Activated naive CD8-positive, alpha-beta T cell treated with anti-CD3 and anti-CD28 coated beads for 36 hours (primary cell): ENCODE measurements around the gene IFITM10. TPM values are rescaled to one million over a fixed set of nuclear protein-coding genes. Genes with fewer than 3 reads are reported as not detected.
"Not testable (repeated sequence)": the region's sequence is repeated elsewhere in the genome, so short reads cannot be mapped to it uniquely, and the experiment has no call there.

ENCODE experiments used
- DNase-seq: peaks from one replicate; pipeline ENCODE4 v3.0.0; 2021
- H3K27ac Mint-ChIP-seq: one replicate; pipeline ENCODE4 v1.8.0; 2022; ENCODE audit warnings: mild to moderate bottlenecking, moderate library complexity, mixed read lengths
- H3K27me3 Mint-ChIP-seq: one replicate; pipeline ENCODE4 v1.8.0; 2022; ENCODE audit warnings: mild to moderate bottlenecking, mixed read lengths
- H3K36me3 Mint-ChIP-seq: one replicate; pipeline ENCODE4 v1.8.0; 2021; ENCODE audit warnings: mild to moderate bottlenecking, mixed read lengths
- H3K4me1 Mint-ChIP-seq: one replicate; pipeline ENCODE4 v1.8.0; 2021; ENCODE audit warnings: mixed read lengths
- H3K4me3 Mint-ChIP-seq: one replicate; pipeline ENCODE4 v1.8.0; 2022; ENCODE audit warnings: mild to moderate bottlenecking, moderate library complexity, mixed read lengths
- H3K9me3 Mint-ChIP-seq: one replicate; pipeline ENCODE4 v1.8.0; 2022; ENCODE audit warnings: mixed read lengths
- total RNA-seq, 2 experiments: library from RNA; stranded (reverse); gene quantifications; one replicate each; pipeline ENCODE4 v1.2.3, GENCODE V29; 2021

IFITM10 gene
- total RNA-seq, 2 experiments from 2014 or later = not detected

GRCh38 chr11:1771273-1771672 lies 20.9 kb upstream of the IFITM10 start:
- Mint-ChIP-seq H3K4me1 (peaks cover 9% of the 10 kb centered on the region), H3K4me3 (no peak overlapping the region), H3K9me3 (no peaks in the 10 kb centered on the region), H3K27ac (no peak overlapping the region), H3K27me3 (peaks cover 5% of the 10 kb centered on the region), H3K36me3 (no peaks in the 10 kb centered on the region)
- no peak for DNase-seq

- Mint-ChIP-seq H3K27me3 (peaks cover 5% of the 10 kb centered on the region), H3K27ac (no peak overlapping the region), H3K4me3 (no peak overlapping the region), H3K9me3 (no peaks in the 10 kb centered on the region), H3K36me3 (no peaks in the 10 kb centered on the region), H3K4me1 (peaks cover 9% of the 10 kb centered on the region)
- no peak for DNase-seq
Measured at GRCh38 chr11:1770528-1770927, 20.1 kb upstream of the IFITM10 start.

- Mint-ChIP-seq H3K4me1 (peaks cover 9% of the 10 kb centered on the region), H3K4me3 (no peak overlapping the region), H3K36me3 (no peaks in the 10 kb centered on the region), H3K9me3 (no peaks in the 10 kb centered on the region), H3K27me3 (peaks cover 5% of the 10 kb centered on the region), H3K27ac (no peak overlapping the region)
- no peak for DNase-seq
Measured at GRCh38 chr11:1770061-1770460, 19.7 kb upstream of the IFITM10 start.

- H3K4me1 Mint-ChIP-seq = peaks cover 11% of the 10 kb centered on the region
- H3K27ac Mint-ChIP-seq, H3K9me3 Mint-ChIP-seq, DNase-seq, H3K27me3 Mint-ChIP-seq, H3K36me3 Mint-ChIP-seq, H3K4me3 Mint-ChIP-seq: not testable (repeated sequence)
Measured at GRCh38 chr11:1769304-1769936, 19.0 kb upstream of the IFITM10 start.

- Mint-ChIP-seq H3K36me3 (no peaks in the 10 kb centered on the region), H3K27me3 (no peaks in the 10 kb centered on the region), H3K9me3 (no peaks in the 10 kb centered on the region), H3K4me3 (no peak overlapping the region), H3K27ac (no peak overlapping the region), H3K4me1 (peaks cover 14% of the 10 kb centered on the region)
- DNase-seq = no peak
Measured at GRCh38 chr11:1768141-1768469, 17.7 kb upstream of the IFITM10 start.

- peaks cover 13% of the 10 kb centered on the region for H3K4me1 Mint-ChIP-seq
- DNase-seq = no peak
- H3K9me3 Mint-ChIP-seq = no peaks in the 10 kb centered on the region
- no peaks in the 10 kb centered on the region for H3K27me3 Mint-ChIP-seq
- no peaks in the 10 kb centered on the region for H3K36me3 Mint-ChIP-seq
- no peak overlapping the region for H3K4me3 Mint-ChIP-seq
- no peak overlapping the region for H3K27ac Mint-ChIP-seq
Measured at GRCh38 chr11:1767399-1768140, 17.2 kb upstream of the IFITM10 start.

- Mint-ChIP-seq H3K4me3 (no peak overlapping the region), H3K36me3 (no peaks in the 10 kb centered on the region), H3K9me3 (no peaks in the 10 kb centered on the region), H3K4me1 (peaks cover 13% of the 10 kb centered on the region), H3K27me3 (no peaks in the 10 kb centered on the region), H3K27ac (no peak overlapping the region)
- DNase-seq = no peak
Measured at GRCh38 chr11:1766719-1767398, 16.5 kb upstream of the IFITM10 start.

- DNase-seq = no peak
- Mint-ChIP-seq H3K4me3 (no peak overlapping the region), H3K4me1 (peaks cover 17% of the 10 kb centered on the region), H3K36me3 (no peaks in the 10 kb centered on the region), H3K9me3 (no peaks in the 10 kb centered on the region), H3K27me3 (no peaks in the 10 kb centered on the region), H3K27ac (no peak overlapping the region)
Measured at GRCh38 chr11:1765871-1766718, 15.7 kb upstream of the IFITM10 start.

GRCh38 chr11:1763796-1764661 lies 13.6 kb upstream of the IFITM10 start, which contains the start of gene CTSD:
Gene CTSD, minus strand, starts transcription at chr11:1763927. Its CDS starts 68 bp downstream, at chr11:1763859.
- no peaks in the 10 kb centered on the region for H3K27me3 Mint-ChIP-seq
- peak within 1 kb of the TSS; percentile 88 for H3K4me3 Mint-ChIP-seq
- H3K4me1 Mint-ChIP-seq = peaks cover 20% of the 10 kb centered on the region
- H3K9me3 Mint-ChIP-seq = no peaks in the 10 kb centered on the region
- no peaks in the 10 kb centered on the region for H3K36me3 Mint-ChIP-seq
- peak within 1 kb of the TSS; percentile 83 for H3K27ac Mint-ChIP-seq
- peak; percentile 91 for DNase-seq

- Mint-ChIP-seq H3K4me3 (peak overlapping the region; percentile 73), H3K36me3 (no peaks in the 10 kb centered on the region), H3K4me1 (peaks cover 27% of the 10 kb centered on the region), H3K27ac (no peak overlapping the region), H3K9me3 (no peaks in the 10 kb centered on the region), H3K27me3 (no peaks in the 10 kb centered on the region)
- peak; percentile 33 for DNase-seq
Measured at GRCh38 chr11:1763336-1763795, 13.0 kb upstream of the IFITM10 start.

GRCh38 chr11:1762537-1763302 lies 12.3 kb upstream of the IFITM10 start:
- Mint-ChIP-seq H3K9me3 (no peaks in the 10 kb centered on the region), H3K4me1 (peaks cover 31% of the 10 kb centered on the region), H3K4me3 (peak overlapping the region; percentile 73), H3K27me3 (no peaks in the 10 kb centered on the region), H3K27ac (no peak overlapping the region), H3K36me3 (no peaks in the 10 kb centered on the region)
- no peak for DNase-seq

GRCh38 chr11:1761857-1762536 lies 11.6 kb upstream of the IFITM10 start:
- no peak for DNase-seq
- Mint-ChIP-seq H3K27ac (no peak overlapping the region), H3K4me1 (peaks cover 38% of the 10 kb centered on the region), H3K36me3 (no peaks in the 10 kb centered on the region), H3K9me3 (no peaks in the 10 kb centered on the region), H3K4me3 (peak overlapping the region; percentile 73), H3K27me3 (no peaks in the 10 kb centered on the region)
